NCI-H146 (cell line): ENCODE measurements around the gene CCL22.
"Not testable (repeated sequence)": the region's sequence is repeated elsewhere in the genome, so short reads cannot be mapped to it uniquely, and the experiment has no call there.

ENCODE experiments used
- DNase-seq: peaks from one replicate; lab custom pipeline; 2025; lab: John Stamatoyannopoulos, UW

Gene CCL22

GRCh38 chr16:57394444-57394843 lies 35.9 kb downstream of the CCL22 start:
- no peak for DNase-seq

- DNase-seq, result no peak
Measured at GRCh38 chr16:57395026-57395425, 36.4 kb downstream of the CCL22 start.

GRCh38 chr16:57396786-57397185 lies 38.2 kb downstream of the CCL22 start:
- DNase-seq, result no peak

- DNase-seq, result not testable (repeated sequence)
Measured at GRCh38 chr16:57397493-57397892, 38.9 kb downstream of the CCL22 start.

DNA sequence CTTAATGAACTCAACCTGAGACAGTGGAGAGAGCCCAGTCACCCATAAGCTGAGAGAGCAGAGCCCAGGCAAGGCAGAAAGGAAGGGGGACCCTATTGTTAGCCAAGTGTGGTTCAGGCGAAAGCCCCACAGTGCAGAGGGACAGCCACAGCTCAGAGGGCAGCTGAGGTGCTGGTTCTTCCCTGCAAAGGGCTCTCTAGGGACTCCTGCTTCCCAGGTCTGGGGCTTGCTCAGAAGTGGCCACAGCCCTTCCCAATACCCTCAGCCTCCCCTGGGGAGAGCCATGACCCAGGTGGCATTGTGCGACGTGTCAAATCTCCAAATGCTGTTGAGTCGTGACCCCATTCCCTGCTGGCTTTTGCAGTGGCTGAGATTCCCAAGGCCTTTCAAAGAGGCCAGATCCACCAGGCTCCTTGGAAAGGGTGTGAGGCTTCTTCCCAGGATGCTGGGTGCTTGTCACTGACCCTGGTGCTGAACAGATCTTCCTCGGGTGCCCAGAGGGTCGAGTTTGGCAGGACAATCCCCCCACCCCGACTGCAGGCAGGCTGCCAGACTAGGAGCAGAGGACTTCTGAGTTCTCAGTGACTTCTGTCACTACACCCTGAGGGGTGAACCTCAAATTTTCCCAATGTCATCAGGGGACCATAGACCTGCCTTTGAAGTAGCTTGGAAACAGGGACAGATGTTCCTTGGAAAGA lies 43.5 kb downstream of the CCL22 start:
- DNase-seq, result no peak

DNA sequence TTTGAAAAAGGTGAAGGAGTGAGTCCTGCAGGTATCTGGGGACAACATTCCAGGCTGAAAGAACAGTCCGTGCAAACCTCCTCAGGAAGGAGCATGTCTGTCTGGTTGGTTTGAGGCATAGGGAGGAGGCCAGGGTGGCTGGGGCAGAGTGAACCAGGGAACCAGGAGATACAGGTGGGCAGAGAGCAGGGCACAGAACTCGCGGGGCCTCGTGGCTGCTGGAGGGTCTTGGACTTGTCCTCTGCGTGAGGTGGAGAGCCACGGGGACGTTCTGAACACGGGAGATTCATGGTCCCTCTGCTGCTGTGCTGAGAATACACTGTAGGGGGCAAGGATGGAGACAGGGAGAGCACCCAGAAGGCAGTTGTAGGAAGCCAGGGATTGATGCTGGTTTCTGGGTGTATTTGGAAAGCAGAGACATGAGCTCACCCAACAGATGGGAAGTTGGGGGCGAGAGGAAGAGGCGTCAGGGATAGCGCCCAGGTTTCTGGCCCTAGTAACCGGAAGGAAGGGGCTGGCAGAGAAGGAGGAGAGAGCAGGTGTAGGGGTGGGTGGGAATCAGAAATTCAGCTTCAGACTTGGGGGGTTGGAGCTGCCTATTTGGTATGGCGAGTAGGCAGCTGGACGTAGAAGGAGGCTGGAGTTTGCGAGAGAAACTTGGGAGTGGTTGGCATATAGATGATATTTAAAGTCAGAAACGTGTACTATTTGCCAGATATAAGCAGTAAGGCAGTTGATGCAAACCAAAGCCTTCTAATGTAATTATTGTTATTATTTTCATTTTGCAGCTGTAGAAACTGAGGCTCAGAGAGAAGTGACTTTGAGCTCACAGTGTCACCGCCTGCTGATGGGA lies 45.6 kb downstream of the CCL22 start, which contains the start of gene CCL17:
Gene CCL17, plus strand, starts transcription at position 803 of the 853 bp plus-strand sequence. CDS start 9,166 bp downstream, outside the sequence.
- no peak for DNase-seq

GRCh38 chr16:57405097-57405496 lies 46.5 kb downstream of the CCL22 start:
- DNase-seq, result no peak

GRCh38 chr16:57406881-57407280 lies 48.3 kb downstream of the CCL22 start:
- no peak for DNase-seq

- DNase-seq, result no peak
Measured at GRCh38 chr16:57407521-57408353, 49.2 kb downstream of the CCL22 start.

GRCh38 chr16:57409065-57409464 lies 50.5 kb downstream of the CCL22 start:
- DNase-seq, result no peak

DNA sequence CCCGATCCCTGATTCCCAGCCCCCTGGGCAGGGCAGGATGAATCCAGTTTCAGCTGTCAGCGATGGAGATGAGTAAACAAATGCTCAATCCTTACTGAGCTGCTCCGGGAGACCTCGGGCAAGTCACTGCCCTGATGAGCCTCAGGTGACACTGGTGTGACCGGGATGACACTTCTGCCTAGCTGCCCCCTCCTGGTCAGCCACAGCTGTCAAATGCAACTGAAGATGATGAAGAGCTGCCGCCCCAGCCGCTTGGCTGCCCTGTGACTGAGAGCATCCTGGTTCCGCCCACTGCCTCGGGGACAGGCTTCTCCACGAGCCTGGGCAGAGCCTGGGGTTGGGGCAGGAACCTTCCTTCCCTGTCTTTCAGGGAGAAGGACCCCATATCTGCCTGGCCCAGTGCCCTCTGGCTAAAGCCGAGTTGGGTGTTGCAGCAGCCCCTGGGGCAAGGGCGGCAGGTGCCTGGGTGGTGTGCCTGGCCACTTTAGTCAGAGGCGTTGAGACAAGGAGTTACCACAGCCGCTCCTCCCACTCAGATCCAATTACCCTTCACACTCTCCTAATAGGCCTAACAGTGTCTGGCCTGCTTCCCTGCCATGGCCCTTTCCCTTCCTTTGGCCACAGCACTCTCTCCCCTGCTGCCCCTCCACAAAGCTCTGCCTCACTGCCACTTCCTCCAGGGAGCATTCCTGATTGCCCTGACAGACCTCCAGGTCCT lies 51.4 kb downstream of the CCL22 start:
- no peak for DNase-seq

GRCh38 chr16:57411362-57411976 lies 52.9 kb downstream of the CCL22 start:
- DNase-seq, result no peak

GRCh38 chr16:57412584-57412983 lies 54.0 kb downstream of the CCL22 start:
- no peak for DNase-seq

DNA sequence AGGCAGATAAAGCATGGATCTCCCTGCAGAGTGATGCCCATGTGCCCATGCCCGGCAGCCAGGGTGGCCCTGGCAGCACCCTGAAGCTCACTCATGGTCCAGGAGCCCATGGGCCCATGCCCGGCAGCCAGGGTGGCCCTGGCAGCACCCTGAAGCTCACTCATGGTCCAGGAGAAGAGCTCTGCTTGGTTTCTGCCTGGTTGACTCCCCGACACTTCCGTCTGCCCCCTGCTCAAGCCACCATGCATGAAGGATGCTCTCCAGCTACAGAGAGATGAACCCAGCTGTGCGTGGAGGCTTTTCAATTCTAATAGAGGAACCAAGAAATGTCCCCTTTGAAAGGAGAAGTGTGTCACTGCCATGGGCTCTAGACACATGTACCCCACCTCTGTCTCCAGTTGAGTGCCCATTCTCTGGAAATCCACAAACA lies 54.7 kb downstream of the CCL22 start:
- DNase-seq, result no peak

- no peak for DNase-seq
Measured at GRCh38 chr16:57413733-57414132, 55.1 kb downstream of the CCL22 start.
